AG04449 (cell line): Measurements from ENCODE around the gene BET1.

Source experiments
- CTCF ChIA-PET: fragments of 350-600 bp; formaldehyde crosslinking; extraction: SDS; loops from one replicate; lab custom pipeline; 2021; ENCODE audit warnings: antibody characterized with exemption; lab: Yijun Ruan, JAX
- POLR2A ChIA-PET: fragments of 400-600, 350-600 bp; formaldehyde crosslinking; extraction: SDS; loops from one replicate; lab custom pipeline; 2020; ENCODE audit warnings: antibody characterized with exemption, inconsistent platforms; lab: Yijun Ruan, JAX
- DNase-seq: peaks from one replicate; pipeline ENCODE4 v3.0.0-alpha.2; 2010; ENCODE audit warnings: low read depth, low spot score
- H3K4me3 ChIP-seq: 2 replicates; pipeline ENCODE4 v1.5.1; 2011; ENCODE audit warnings: low read depth, mild to moderate bottlenecking, control low read depth, low read length
- TF ChIP-seq, protein P1 (sequence below): IDR thresholded peaks from one replicate; pipeline ENCODE4 v1.5.1; 2011; ENCODE audit warnings: mild to moderate bottlenecking, moderate library complexity, low read length, control low read depth, inconsistent platforms; ENCODE audit not compliant: insufficient read depth; ENCODE audit errors: missing control alignments

The BET1 gene

DNA sequence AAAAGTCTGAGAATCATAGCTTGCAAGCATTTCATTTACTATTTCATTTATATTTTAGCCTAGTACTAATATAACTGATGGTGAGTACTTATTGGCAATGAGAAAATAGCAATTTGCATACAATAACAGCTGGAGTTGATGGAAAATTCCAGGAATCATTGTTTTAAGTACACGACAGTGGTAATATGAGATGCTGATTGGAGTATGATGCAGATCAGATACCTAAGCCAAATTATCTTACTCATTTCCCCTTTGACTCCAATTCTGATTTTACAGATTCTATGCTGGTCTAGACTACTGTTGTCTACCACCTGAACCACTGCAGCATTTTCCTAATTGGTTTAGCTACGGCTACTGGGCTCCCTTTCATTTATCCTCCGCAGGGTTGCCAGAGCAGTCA is 45.9 kb downstream of the BET1 start:
- H3K4me3 ChIP-seq: no peak overlapping the region
- DNase-seq: no peak
- CTCF ChIA-PET: no interaction called here
- TF ChIP-seq, protein P1, sequence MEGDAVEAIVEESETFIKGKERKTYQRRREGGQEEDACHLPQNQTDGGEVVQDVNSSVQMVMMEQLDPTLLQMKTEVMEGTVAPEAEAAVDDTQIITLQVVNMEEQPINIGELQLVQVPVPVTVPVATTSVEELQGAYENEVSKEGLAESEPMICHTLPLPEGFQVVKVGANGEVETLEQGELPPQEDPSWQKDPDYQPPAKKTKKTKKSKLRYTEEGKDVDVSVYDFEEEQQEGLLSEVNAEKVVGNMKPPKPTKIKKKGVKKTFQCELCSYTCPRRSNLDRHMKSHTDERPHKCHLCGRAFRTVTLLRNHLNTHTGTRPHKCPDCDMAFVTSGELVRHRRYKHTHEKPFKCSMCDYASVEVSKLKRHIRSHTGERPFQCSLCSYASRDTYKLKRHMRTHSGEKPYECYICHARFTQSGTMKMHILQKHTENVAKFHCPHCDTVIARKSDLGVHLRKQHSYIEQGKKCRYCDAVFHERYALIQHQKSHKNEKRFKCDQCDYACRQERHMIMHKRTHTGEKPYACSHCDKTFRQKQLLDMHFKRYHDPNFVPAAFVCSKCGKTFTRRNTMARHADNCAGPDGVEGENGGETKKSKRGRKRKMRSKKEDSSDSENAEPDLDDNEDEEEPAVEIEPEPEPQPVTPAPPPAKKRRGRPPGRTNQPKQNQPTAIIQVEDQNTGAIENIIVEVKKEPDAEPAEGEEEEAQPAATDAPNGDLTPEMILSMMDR: no peak
- POLR2A ChIA-PET: no interaction called here

DNA sequence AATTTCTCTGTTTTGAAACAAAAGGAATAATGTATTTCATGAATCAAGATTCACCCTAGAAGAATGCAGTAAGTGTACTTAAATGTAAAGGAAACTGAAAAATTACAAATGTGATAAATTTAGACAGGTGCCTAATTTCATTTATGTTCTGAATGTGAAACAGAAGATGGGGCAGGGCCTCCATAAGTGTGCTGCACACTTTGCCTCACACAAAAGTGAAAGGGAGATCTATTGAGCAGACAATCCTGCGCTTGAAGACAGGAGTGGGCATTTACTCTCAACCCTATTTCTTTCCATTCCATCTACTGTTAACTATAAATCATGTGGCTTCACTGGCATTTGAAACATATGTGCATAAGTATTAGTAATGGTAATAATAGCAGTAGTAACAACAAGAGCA is 46.4 kb downstream of the BET1 start:
- ChIA-PET CTCF (no interaction called here), POLR2A (no interaction called here)
- no peak for DNase-seq
- H3K4me3 ChIP-seq: no peak overlapping the region
- TF ChIP-seq, protein P1: no peak

DNA sequence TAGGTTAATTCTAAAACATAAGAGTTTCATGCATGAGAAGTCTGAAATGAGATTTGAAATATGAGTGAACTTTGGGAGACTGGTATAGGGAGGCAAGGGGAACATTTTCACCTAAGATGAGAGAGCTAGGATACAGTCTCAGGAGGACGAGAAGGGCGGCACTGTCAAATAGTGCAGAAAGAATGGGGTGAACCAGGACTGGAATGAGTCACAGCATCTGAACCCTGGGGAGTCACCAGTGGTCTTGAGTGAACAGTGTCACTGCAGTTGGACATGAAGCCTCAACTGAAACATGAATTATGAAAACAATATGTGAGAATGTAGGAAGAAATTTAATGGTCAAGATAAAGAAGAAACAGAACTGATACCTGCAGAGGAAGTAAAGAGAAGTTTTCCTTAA is 48.9 kb downstream of the BET1 start:
- ChIA-PET POLR2A (no interaction called here), CTCF (interaction anchor here (1.1 kb wide), 1 partner anchor 156 kb away, joined by 3 read pairs; no protein-coding TSS in a partner anchor)
- TF ChIP-seq, protein P1: no peak
- H3K4me3 ChIP-seq: no peak overlapping the region
- DNase-seq: no peak

DNA sequence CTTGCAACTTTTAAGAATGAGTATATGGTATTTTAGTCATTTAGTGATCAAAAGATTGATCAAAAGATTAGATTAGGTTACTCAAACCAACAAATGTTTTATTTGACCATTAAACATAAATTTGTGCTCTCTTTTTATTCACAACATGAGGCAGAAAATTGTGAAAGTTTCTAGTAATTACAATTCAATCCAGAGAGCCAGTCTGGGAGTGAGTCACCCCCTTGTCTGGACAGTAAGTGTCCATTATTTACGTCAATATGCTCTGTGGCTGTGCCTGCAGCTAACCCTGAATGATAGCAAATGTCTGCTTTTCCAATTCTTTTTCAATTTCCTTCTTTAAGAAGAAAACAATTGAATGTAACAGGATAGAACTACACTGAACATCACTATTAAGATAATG is 54.7 kb downstream of the BET1 start:
- DNase-seq: peak; percentile 64
- ChIA-PET POLR2A (no interaction called here), CTCF (interaction anchor here (1.0 kb wide), 1 partner anchor 16 kb away, joined by 3 read pairs; no protein-coding TSS in a partner anchor)
- no peak overlapping the region for H3K4me3 ChIP-seq
- TF ChIP-seq, protein P1: no peak

DNA sequence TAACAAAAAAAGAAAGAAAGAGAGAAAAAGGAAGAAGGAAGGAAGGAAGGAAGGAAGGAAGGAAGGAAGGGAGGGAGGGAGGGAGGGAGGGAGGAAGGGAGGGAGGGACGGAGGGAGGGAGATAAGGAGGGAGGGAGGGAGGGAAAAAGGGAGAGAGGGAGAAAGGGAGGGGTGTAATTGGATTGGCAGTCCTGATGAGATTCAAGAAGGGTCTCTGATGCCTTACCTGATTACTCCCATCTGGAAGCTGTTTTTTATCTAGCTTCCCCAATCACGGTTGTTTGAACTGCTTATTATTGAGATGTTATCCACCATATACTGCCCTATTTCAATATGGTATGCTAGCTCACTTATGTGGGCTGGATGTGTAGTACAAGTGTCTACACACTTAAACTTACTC is 55.3 kb downstream of the BET1 start:
- ChIA-PET CTCF (interaction anchor here (1.0 kb wide), 1 partner anchor 16 kb away, joined by 3 read pairs; no protein-coding TSS in a partner anchor), POLR2A (no interaction called here)
- TF ChIP-seq, protein P1: no peak

DNA sequence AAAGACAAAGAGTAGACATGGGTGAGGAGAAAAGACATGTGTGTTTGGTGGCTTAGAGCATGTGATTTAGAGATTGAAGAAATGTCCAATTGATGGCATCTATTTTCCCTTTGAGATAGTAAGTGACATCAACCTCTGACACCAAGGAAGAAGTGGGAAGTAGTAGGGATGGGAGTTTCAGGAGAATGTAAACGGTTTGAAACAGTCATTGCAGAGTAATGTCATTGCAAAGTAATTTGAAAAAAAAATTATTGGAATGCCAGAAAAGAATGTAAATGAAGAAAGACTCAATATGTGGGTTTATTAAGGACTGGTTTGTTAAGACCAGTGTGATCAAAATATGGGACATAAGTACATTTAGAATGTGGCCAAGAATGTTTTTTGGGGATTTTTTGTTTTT is 56.0 kb downstream of the BET1 start:
- ChIA-PET CTCF (no interaction called here), POLR2A (no interaction called here)
- TF ChIP-seq, protein P1: no peak
- H3K4me3 ChIP-seq: no peak overlapping the region
- DNase-seq: peak; percentile 41

More for the DNA sequence above, 55.3 kb downstream of the BET1 start:
- H3K4me3 ChIP-seq: no peak overlapping the region
- no peak for DNase-seq
